AG09309 (cell line): ENCODE results near the gene GOLGA3.
"Not testable (repeated sequence)": the region's sequence is repeated elsewhere in the genome, so short reads cannot be mapped to it uniquely, and the experiment has no call there.

Experiments used
- DNase-seq: peaks from one replicate; pipeline ENCODE4 v3.0.0-alpha.2; 2010; ENCODE audit warnings: low read depth
- H3K4me3 ChIP-seq: 2 replicates; pipeline ENCODE4 v1.5.1; 2011; ENCODE audit warnings: mild to moderate bottlenecking, low read depth, low read length, moderate library complexity; ENCODE audit not compliant: control insufficient read depth
- CTCF ChIP-seq: IDR thresholded peaks from 2 replicates; pipeline ENCODE4 v1.5.1; 2011; ENCODE audit warnings: mild to moderate bottlenecking, low read depth, low read length, inconsistent platforms; ENCODE audit not compliant: insufficient read depth, control insufficient read depth; ENCODE audit errors: missing control alignments

The GOLGA3 gene

GRCh38 chr12:132803888-132804287, 24.8 kb downstream of the GOLGA3 start:
- no peak overlapping the region for H3K4me3 ChIP-seq
- TF ChIP-seq CTCF: no peak
- DNase-seq: peak; percentile 11

- TF ChIP-seq CTCF: no peak
- DNase-seq: no peak
These were observed 25.5 kb downstream of the GOLGA3 start for GRCh38 chr12:132803125-132803524.

GRCh38 chr12:132801741-132802140, 26.9 kb downstream of the GOLGA3 start:
- no peak for DNase-seq
- H3K4me3 ChIP-seq: no peak overlapping the region
- TF ChIP-seq CTCF: no peak

More at GRCh38 chr12:132803125-132803524, 25.5 kb downstream of the GOLGA3 start:
- H3K4me3 ChIP-seq: no peak overlapping the region

GRCh38 chr12:132798836-132799235, 29.8 kb downstream of the GOLGA3 start:
- TF ChIP-seq CTCF: no peak
- no peak for DNase-seq
- no peak overlapping the region for H3K4me3 ChIP-seq

GRCh38 chr12:132797820-132798570, 30.7 kb downstream of the GOLGA3 start:
- DNase-seq: no peak
- TF ChIP-seq CTCF: no peak
- H3K4me3 ChIP-seq: no peak overlapping the region

GRCh38 chr12:132795847-132796246, 32.8 kb downstream of the GOLGA3 start:
- no peak for DNase-seq
- no peak for TF ChIP-seq CTCF
- no peak overlapping the region for H3K4me3 ChIP-seq

GRCh38 chr12:132791940-132792339, 36.7 kb downstream of the GOLGA3 start:
- DNase-seq, H3K4me3 ChIP-seq: not testable (repeated sequence)
